Upper lobe of left lung (tissue), 4 donors: Measurements from ENCODE around the gene DOCK7.

Experiments
- EP300 ChIP-seq, 4 donors: sonication (generic); formaldehyde crosslinking; IDR thresholded peaks; one replicate each; pipeline ENCODE4 v1.5.1; 2017; ENCODE audit warnings: antibody characterized with exemption in 4 of 4, control low read depth in 2 of 4
- POLR2A ChIP-seq, 4 donors: fragments of 450-650 bp; IDR thresholded peaks; one replicate each; pipeline ENCODE4 v1.5.1; 2016 to 2017; ENCODE audit warnings: antibody characterized with exemption in 4 of 4, mild to moderate bottlenecking in 2 of 4
- POLR2AphosphoS5 ChIP-seq, 2 donors: sonication (generic); formaldehyde crosslinking; IDR thresholded peaks; one replicate each; pipeline ENCODE4 v1.5.1; 2017; ENCODE audit warnings: antibody characterized with exemption in 2 of 2
- TF ChIP-seq, protein P1 (sequence below), 6 experiments: fragments of 450-650 bp in 4 of 6; fragments of 200-600 bp in 2 of 6; sonication (generic) in 2 of 6; IDR thresholded peaks; one replicate each; pipeline ENCODE4 v1.5.1; 2016 to 2019; ENCODE audit warnings: antibody characterized with exemption in 6 of 6

GRCh38 chr1:62589321-62589720, 98.9 kb downstream of the DOCK7 start:
- TF ChIP-seq, protein P1, sequence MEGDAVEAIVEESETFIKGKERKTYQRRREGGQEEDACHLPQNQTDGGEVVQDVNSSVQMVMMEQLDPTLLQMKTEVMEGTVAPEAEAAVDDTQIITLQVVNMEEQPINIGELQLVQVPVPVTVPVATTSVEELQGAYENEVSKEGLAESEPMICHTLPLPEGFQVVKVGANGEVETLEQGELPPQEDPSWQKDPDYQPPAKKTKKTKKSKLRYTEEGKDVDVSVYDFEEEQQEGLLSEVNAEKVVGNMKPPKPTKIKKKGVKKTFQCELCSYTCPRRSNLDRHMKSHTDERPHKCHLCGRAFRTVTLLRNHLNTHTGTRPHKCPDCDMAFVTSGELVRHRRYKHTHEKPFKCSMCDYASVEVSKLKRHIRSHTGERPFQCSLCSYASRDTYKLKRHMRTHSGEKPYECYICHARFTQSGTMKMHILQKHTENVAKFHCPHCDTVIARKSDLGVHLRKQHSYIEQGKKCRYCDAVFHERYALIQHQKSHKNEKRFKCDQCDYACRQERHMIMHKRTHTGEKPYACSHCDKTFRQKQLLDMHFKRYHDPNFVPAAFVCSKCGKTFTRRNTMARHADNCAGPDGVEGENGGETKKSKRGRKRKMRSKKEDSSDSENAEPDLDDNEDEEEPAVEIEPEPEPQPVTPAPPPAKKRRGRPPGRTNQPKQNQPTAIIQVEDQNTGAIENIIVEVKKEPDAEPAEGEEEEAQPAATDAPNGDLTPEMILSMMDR (IDR thresholded peaks at IDR 0.05), result no peak
- TF ChIP-seq EP300 (IDR thresholded peaks at IDR 0.05) (no peak), POLR2AphosphoS5 (IDR thresholded peaks at IDR 0.05) (no peak), POLR2A (IDR thresholded peaks at IDR 0.05) (no peak)
